HG03469 (cell line): ENCODE results near the gene WDR47.
"Not testable (repeated sequence)": the region's sequence is repeated elsewhere in the genome, so short reads cannot be mapped to it uniquely, and the experiment has no call there.

ENCODE experiments used
- ATAC-seq: cut with Tn5 transposase; IDR thresholded peaks from one replicate; pipeline ENCODE4 v1.9.1; 2021; ENCODE audit warnings: mild to moderate bottlenecking, moderate library complexity, moderate number of reproducible peaks; ENCODE audit not compliant: unreplicated experiment

The WDR47 gene

DNA sequence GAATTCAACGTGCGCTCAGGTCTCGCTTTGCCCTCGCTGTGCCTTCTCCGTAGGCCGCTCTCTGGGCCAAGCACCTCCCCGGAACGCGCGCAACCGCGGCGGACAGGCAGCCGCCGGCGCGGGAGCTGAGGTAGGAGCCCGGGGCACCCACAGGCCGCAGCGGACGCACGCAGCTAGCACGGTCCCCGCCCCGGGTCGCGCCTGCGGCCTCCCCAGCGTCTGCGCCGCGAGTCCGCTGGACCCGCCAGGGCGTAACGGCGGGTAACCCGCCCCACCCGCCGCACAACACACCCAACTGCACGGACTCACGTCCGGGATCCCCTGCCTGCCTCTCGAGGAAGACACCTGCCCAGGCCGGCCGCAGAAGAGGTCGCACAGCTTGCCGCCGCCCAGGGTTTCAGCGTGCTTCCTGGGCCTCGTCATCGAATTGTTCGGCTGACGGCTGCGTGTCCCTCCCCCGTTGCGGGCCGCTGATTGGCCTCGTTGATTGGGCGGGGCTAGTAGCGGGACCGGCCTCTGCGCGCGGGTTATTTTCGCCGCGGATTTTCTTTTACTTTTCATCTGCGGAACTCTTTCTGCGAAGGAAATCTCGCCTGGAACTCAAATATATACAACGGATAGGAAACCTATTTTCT lies 78.7 kb downstream of the WDR47 start, which contains the start of gene CLCC1:
CLCC1 (minus strand) TSS at position 433 of the 635 bp plus-strand sequence. CDS start 13,047 bp downstream, outside the sequence.
- peak; percentile 83 for ATAC-seq

DNA sequence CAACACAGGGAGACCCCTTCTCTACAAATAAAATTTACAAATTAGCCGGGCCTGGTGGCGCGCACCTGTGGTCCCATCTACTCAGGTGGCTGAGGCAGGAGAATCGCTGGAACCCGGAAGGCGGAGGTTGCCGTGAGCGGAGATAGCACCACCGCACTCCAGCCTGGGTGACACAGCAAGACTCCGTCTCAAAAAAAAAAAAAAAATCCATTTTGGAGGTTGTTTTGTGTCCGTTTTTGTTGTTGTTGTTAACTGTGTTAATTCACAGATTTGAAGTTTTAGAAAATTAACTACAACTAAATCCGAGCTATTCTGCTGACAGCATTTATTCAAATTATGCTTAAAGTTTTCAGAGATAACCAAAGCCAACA lies 79.2 kb downstream of the WDR47 start:
- ATAC-seq = no peak

DNA sequence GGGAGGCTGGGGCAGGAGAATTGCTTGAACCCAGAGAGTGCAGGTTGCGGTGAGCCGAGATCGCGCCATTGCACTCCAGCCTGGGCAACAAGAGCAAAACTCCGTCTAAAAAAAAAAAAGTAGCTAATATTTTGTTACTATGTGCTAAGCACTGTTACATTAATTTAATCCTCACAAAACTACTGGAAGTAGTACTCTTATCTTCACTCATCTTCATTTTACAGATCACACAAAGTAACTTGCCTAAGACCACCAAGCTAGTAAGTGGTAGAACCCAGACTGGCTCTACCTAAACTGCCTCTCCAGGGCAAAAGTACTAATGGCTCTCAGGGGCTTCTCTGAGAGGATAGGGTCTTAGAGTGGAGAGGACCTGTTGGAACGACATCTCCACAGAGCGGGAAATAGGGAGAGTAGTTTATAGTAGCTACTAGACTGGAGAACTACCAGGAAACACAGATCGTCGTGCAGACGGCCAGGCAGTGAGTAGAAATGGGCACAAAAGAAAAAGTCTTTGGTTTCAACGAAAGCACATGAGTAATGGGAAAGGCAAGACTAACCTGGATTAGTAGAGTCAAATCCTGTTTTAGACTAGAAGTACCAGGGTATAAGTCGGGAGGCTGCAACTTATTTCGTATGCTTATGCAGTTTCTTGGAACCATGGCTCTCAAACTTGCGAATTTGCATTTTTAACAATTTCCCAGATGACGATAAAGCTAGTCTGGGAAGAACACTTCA lies 80.0 kb downstream of the WDR47 start:
- no peak for ATAC-seq

DNA sequence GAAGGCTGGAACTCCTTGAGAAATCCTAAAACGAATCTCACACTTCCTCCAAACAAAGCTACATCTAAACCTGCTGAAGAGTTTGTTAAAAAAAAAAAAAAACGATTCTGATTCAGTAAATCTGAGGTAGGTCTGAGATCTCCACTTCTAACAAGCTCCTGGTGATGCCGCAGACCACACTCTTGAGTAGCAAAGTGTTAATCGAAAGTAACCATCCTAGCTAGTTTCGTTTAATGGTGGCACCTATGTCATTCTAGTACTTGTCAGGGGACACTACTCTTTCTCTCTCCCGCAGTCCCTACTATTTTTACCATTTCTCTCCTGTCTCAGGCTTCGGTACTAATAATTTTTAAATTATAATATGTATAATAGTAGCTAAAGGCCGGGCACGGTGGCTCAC lies 80.7 kb downstream of the WDR47 start:
- ATAC-seq = no peak

DNA sequence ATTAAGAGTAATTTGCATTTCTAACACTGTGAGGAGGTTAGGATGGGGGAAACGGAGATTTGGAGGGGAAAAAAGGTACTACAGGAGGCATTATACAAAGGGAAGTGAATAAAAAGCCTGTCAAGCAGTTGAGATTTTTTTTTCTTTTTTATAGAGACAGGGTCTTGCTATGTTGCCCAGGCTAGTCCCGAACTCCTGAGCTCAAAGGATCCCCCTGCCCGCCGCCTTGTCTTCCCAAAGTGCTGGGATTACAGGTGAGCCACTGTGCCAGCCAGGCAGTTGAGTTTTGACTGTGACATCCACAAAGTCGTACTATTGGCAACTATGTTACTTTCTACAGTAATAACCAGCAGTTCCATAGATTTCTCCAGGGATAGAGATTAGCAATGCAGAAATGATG lies 81.2 kb downstream of the WDR47 start:
- ATAC-seq = no peak

- ATAC-seq = no peak
Observed at GRCh38 chr1:108957888-108958287, 84.0 kb downstream of the WDR47 start.

DNA sequence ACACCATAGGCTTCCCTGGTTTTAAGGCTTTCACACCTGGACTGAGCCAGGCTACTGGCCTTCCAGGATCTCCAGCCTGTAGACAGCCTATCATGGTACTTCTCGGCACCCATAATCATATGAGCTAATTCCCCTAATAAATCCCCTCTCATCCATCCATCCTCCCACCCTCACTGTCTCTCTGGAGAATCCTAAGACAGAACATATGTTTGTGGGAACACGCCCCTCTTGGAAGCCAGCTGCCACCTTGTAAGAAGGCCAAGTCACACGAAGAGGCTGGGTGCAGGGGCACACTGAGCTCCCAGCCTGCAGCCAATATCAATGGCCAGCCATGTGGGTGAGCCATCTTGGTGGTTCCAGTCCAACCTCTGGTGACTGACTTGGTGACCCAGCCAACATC lies 86.0 kb downstream of the WDR47 start:
- ATAC-seq = no peak

- no peak for ATAC-seq
Observed at GRCh38 chr1:108955111-108955510, 86.8 kb downstream of the WDR47 start.

DNA sequence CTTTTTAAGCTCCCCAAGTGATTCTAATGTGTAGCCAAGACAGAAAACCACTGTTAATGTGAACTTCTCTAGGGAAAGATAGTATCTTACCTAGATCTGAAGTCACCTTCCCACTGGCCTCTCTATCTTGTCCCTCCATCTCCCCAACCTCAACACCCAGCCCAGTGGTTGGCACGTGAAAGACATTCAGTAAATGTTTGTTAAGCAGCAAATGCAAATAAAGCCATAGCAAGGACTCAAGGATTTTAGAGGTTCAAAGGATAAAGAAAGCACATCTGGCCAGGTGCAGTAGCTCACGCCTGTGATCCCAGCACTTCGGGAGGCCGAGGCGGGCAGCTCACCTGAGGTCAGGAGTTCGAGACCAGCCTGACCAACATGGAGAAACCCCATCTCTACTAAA lies 88.5 kb downstream of the WDR47 start:
- ATAC-seq = no peak

- ATAC-seq = no peak
Observed at GRCh38 chr1:108951242-108951641, 90.7 kb downstream of the WDR47 start.

DNA sequence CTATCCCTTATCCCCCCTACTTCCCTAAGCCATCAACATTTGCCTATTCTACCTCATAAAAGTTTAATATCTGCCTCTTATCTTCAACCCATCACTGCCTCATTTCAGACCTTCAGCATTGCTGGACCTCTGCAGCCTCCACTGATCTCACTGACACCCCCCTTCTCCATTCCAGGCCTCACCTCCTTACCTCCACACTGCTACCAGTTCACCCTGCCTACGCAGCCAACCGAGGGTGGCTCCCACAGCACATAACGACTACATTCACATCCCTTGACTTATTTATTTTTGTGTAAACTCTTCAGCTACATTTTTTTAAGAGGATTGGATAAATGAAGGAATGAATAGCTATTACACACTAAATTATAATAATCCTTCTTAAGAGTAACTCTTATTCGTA lies 92.9 kb downstream of the WDR47 start:
- ATAC-seq = no peak

DNA sequence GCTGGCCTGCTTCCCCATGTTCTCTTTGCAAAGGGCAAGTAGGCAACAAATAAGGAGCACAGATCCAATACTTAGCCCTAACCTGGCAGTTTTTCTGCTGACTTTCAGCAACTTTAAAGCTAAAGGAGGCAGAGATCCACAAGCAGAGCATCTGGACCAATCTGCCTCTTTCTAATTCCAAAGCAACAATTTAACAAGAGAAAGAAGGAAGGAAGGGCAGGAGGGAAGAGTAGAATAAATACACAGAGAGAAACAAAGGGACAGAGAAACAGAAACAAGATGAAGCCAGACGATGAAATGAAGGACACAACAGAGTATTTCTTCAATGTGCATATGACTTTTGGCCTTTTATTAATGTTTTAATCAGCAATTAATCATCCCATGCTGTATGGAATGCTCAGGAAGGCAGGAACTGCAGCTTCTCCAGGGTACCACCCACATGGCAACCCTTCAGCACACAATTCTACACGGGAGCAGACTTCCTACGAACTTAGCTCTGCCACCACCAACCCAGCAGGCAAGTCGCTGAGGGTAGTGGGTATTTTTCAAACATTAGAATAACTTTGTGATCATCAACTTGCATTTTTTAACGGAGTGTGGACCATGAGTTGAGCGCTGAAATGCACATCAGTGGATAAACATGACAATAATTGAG lies 93.9 kb downstream of the WDR47 start:
- ATAC-seq = no peak

GRCh38 chr1:108936170-108936569 lies 105.7 kb downstream of the WDR47 start:
- no peak for ATAC-seq

DNA sequence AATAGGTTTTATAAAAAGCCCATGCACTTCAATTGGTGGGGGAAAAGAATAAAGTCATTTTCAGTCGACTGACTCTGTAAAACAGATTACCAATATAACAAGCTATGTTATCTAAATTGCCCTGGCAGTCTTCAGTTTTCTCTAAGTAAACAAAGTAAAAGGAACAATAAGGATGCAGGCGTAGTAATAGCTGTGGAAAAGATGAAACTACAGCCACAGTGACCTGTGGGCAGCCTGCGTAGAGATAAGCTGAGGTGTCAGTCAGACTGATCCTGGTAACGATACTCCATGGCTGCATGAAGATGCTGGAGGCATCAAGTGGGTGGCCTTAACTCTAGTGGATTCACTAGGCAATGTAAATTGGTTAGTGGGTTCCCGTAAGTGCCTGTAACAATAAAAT lies 108.0 kb downstream of the WDR47 start:
- no peak for ATAC-seq

DNA sequence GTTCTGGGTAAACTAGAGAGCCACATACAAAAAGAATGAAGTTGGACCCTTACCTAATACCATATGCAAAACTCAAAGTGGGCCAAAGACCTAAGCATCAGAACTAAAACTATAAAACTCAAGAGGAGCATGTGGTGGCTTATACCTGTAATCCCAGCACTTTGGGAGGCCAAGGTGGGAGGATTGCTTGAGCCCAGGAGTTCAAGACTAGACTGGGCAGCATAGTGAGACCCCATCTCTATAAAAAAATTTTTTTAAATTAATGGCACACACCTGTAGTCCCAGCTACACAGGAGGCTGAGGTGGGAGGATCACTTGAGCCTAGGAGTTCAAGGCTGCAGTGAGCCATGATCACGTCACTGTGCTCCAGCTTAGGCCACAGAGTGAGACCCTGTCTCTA lies 114.3 kb downstream of the WDR47 start:
- not testable (repeated sequence) for ATAC-seq

GRCh38 chr1:108925920-108926319 lies 116.0 kb downstream of the WDR47 start:
- ATAC-seq = no peak
